Right atrium auricular region (tissue), 2 donors: ENCODE data around the gene CATSPER3. TPM values are rescaled to one million over a fixed set of nuclear protein-coding genes. Genes with fewer than 3 reads are reported as not detected.

ENCODE experiments used
- DNase-seq: peaks from one replicate; pipeline ENCODE4 v3.0.0-alpha.2; 2019; ENCODE audit warnings: low spot score
- H3K27ac ChIP-seq, 2 donors: fragments of 200-600 bp; sonication (generic); 1 replicate in 1 of 2; 2 replicates in 1 of 2; pipeline ENCODE4 v1.5.1; 2016 to 2019
- H3K27me3 ChIP-seq, 2 donors: fragments of 200-600 bp; sonication (generic); one replicate each; pipeline versions ENCODE4 v1.5.1 to v1.6.0; 2017 to 2019
- H3K36me3 ChIP-seq: fragments of 200-600 bp; sonication (generic); one replicate; pipeline ENCODE4 v1.5.1; 2016
- H3K4me1 ChIP-seq, 2 donors: fragments of 200-600 bp; sonication (generic); one replicate each; pipeline versions ENCODE4 v1.5.1 to v1.6.0; 2017 to 2019
- H3K4me3 ChIP-seq, 2 donors: fragments of 200-600 bp; sonication (generic); 1 replicate in 1 of 2; 2 replicates in 1 of 2; pipeline ENCODE4 v1.5.1; 2017 to 2019; ENCODE audit warnings: mild to moderate bottlenecking in 1 of 2, moderate library complexity in 1 of 2
- H3K9me3 ChIP-seq, 2 donors: fragments of 200-600 bp; sonication (generic); one replicate each; pipeline ENCODE4 v1.5.1; 2019
- CTCF ChIP-seq, 2 donors: fragments of 200-600 bp; sonication (generic); IDR thresholded peaks; one replicate each; pipeline ENCODE4 v1.5.1; 2019; ENCODE audit warnings: antibody characterized with exemption in 2 of 2
- total RNA-seq, 2 donors: library from RNA; depleted of rRNA; stranded (reverse); fragments of >200 nt; gene quantifications; one replicate each; pipeline ENCODE4 v1.1.0, GENCODE V29; 2016

CATSPER3 gene
- total RNA-seq, 2 donors from 2014 or later, result 0.39 to 0.44 TPM

GRCh38 chr5:135034236-135034962 lies 66.7 kb downstream of the CATSPER3 start:
- no peak for TF ChIP-seq CTCF (IDR thresholded peaks at IDR 0.05)
- Histone ChIP-seq H3K27me3 (peaks cover 65 to 68% of the 10 kb centered on the region in 2 donors), H3K36me3 (no peaks in the 10 kb centered on the region), H3K4me3 (peak overlapping the region; percentile 15 to 42), H3K9me3 (no peaks in the 10 kb centered on the region), H3K4me1 (peaks cover 0 to 50% of the 10 kb centered on the region in 2 donors), H3K27ac (no peak overlapping the region)
- no peak for DNase-seq

GRCh38 chr5:135034963-135035677 lies 67.4 kb downstream of the CATSPER3 start:
- Histone ChIP-seq H3K9me3 (no peaks in the 10 kb centered on the region), H3K27me3 (peaks cover 63 to 70% of the 10 kb centered on the region in 2 donors), H3K27ac (no peak overlapping the region), H3K4me1 (peaks cover 0 to 56% of the 10 kb centered on the region in 2 donors), H3K4me3 (no peak overlapping the region), H3K36me3 (no peaks in the 10 kb centered on the region)
- DNase-seq, result no peak
- no peak for TF ChIP-seq CTCF (IDR thresholded peaks at IDR 0.05)

GRCh38 chr5:135035678-135036030 lies 67.9 kb downstream of the CATSPER3 start:
- DNase-seq, result no peak
- Histone ChIP-seq H3K4me1 (peaks cover 0 to 57% of the 10 kb centered on the region in 2 donors), H3K27me3 (peaks cover 62 to 70% of the 10 kb centered on the region in 2 donors), H3K9me3 (no peaks in the 10 kb centered on the region), H3K4me3 (no peak overlapping the region), H3K36me3 (no peaks in the 10 kb centered on the region), H3K27ac (no peak overlapping the region)
- TF ChIP-seq CTCF (IDR thresholded peaks at IDR 0.05), result no peak

GRCh38 chr5:135036405-135036804 lies 68.7 kb downstream of the CATSPER3 start:
- TF ChIP-seq CTCF (IDR thresholded peaks at IDR 0.05), result no peak
- no peak for DNase-seq
- Histone ChIP-seq H3K27me3 (peaks cover 58 to 70% of the 10 kb centered on the region in 2 donors), H3K4me1 (peaks cover 0 to 52% of the 10 kb centered on the region in 2 donors), H3K9me3 (no peaks in the 10 kb centered on the region), H3K36me3 (no peaks in the 10 kb centered on the region), H3K4me3 (no peak overlapping the region), H3K27ac (no peak overlapping the region)

- Histone ChIP-seq H3K4me3 (no peak overlapping the region), H3K36me3 (no peaks in the 10 kb centered on the region), H3K4me1 (peaks cover 0 to 44% of the 10 kb centered on the region in 2 donors), H3K27me3 (peaks cover 46 to 57% of the 10 kb centered on the region in 2 donors), H3K27ac (no peak overlapping the region), H3K9me3 (no peaks in the 10 kb centered on the region)
- no peak for DNase-seq
- TF ChIP-seq CTCF (IDR thresholded peaks at IDR 0.05), result no peak
Observed at GRCh38 chr5:135037519-135038204, 70.0 kb downstream of the CATSPER3 start.
